Stimulated activated CD8-positive, alpha-beta memory T cell treated with anti-CD3 and anti-CD28 coated beads, Interleukin-12 subunit alpha, Interleukin-12 subunit beta, amount 100 ng/mL, for 4 hours (primary cell): ENCODE results near the gene TMEM185B.
"Not testable (repeated sequence)": the region's sequence is repeated elsewhere in the genome, so short reads cannot be mapped to it uniquely, and the experiment has no call there.

ENCODE experiments used
- DNase-seq: peaks from one replicate; pipeline ENCODE4 v3.0.0-alpha.2; 2020; ENCODE audit warnings: low read depth

TMEM185B gene

GRCh38 chr2:120251078-120251477 lies 27.9 kb upstream of the TMEM185B start:
- DNase-seq: no peak

- DNase-seq: no peak
Observed at GRCh38 chr2:120250640-120251039, 27.4 kb upstream of the TMEM185B start.

GRCh38 chr2:120247851-120248250 lies 24.7 kb upstream of the TMEM185B start:
- no peak for DNase-seq

GRCh38 chr2:120246546-120247300 lies 23.5 kb upstream of the TMEM185B start:
- no peak for DNase-seq

GRCh38 chr2:120245520-120246332 lies 22.5 kb upstream of the TMEM185B start:
- no peak for DNase-seq

- no peak for DNase-seq
Observed at GRCh38 chr2:120244656-120245519, 21.7 kb upstream of the TMEM185B start.

- no peak for DNase-seq
Observed at GRCh38 chr2:120243875-120244553, 20.8 kb upstream of the TMEM185B start.

- DNase-seq: no peak
Observed at GRCh38 chr2:120243211-120243610, 20.0 kb upstream of the TMEM185B start.

- no peak for DNase-seq
Observed at GRCh38 chr2:120241684-120242083, 18.5 kb upstream of the TMEM185B start.

- no peak for DNase-seq
Observed at GRCh38 chr2:120240901-120241429, 17.8 kb upstream of the TMEM185B start.

GRCh38 chr2:120239488-120240287 lies 16.5 kb upstream of the TMEM185B start:
- DNase-seq: no peak

GRCh38 chr2:120238728-120239487 lies 15.7 kb upstream of the TMEM185B start:
- DNase-seq: no peak

GRCh38 chr2:120237491-120237902 lies 14.3 kb upstream of the TMEM185B start:
- no peak for DNase-seq

- no peak for DNase-seq
Observed at GRCh38 chr2:120236791-120237190, 13.6 kb upstream of the TMEM185B start.

- DNase-seq: no peak
Observed at GRCh38 chr2:120236316-120236715, 13.1 kb upstream of the TMEM185B start.

- no peak for DNase-seq
Observed at GRCh38 chr2:120235681-120236080, 12.5 kb upstream of the TMEM185B start.

- DNase-seq: not testable (repeated sequence)
Observed at GRCh38 chr2:120235158-120235557, 12.0 kb upstream of the TMEM185B start.

GRCh38 chr2:120233292-120233691 lies 10.1 kb upstream of the TMEM185B start:
- DNase-seq: no peak

- peak; percentile 52 for DNase-seq
Observed at GRCh38 chr2:120231974-120232635, 8.9 kb upstream of the TMEM185B start.
